T47D (cell line): ENCODE data around the gene ZNF469.

Experiments
- DNase-seq, 2 experiments: peaks; one replicate each; pipeline versions ENCODE4 v3.0.0 to v3.0.0-alpha.2; 2011 to 2012; ENCODE audit warnings: low read depth in 1 of 2, low spot score in 1 of 2
- JUND ChIP-seq: IDR thresholded peaks from 2 replicates; pipeline ENCODE4 v1.6.1; 2012; ENCODE audit warnings: low read depth
- in situ Hi-C: cut with HindIII; loops from 2 replicates; pipeline ENCODE4 v1.10.0; 2016; ENCODE audit warnings: low sequenced_read_pairs, low pct_unique_long_range_greater_than_20kb

The ZNF469 gene

DNA sequence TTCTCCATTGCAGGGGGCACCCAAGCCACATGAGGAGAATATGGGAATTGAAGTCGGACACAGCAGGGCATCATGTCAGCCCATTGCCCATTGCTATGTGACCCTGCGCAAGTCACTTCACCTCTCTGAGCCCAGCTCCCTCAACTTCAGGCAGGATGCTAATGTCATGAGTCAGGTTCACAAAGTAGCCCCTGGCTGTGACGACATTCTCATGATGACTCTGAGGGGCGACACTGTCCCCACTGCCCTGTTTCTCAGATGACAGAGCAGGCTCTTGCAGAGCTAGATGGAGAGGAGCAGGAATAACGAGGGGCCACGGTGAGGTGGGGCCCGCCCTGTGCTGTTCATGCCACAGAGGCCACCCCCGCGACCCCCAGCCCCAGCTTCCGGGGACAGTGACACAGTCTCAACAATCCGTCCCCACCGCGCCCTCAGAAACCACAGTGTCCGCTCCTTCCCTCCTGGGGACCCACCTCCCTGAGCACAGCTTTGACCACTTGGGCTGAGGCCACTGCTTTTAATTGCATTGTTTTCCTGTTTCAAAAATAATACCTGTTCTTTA, 13.2 kb upstream of the ZNF469 start:
- no peak for TF ChIP-seq JUND
- in situ Hi-C loops, result no loop called here
- DNase-seq, result no peak

DNA sequence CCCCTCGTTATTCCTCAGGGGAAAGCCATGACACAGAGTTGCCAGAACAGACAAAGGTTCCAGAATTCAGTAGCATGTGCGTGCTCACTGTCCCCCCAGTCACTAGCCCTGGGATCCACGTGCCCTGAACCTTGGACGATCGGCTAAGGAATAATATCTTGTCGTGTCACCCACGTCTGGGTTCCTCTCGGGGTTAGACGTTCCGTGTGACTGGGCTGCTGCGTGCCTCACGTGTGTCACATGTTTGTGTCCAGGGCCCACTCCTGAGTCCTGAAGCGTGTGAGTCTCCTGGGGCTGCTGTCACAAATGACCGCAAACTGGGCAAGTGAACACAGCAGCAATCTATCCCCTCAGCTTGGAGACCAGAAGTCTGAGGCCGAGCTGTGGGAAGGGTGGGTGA, 12.4 kb upstream of the ZNF469 start:
- TF ChIP-seq JUND, result no peak
- no peak for DNase-seq
- in situ Hi-C loops, result no loop called here

DNA sequence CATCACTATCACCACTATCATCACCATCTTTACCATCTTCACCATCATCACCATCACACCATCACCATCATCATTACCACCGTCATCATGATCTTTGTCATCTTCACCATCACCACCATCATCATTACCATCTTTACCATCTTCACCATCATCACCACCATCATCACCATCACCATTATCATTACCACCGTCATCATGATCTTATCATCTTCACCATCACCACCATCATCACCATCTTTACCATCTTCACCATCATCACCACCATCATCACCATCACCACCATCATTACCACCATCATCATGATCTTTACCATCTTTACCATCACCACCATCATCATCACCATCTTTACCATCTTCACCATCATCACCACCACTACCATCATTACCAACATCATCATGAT, 10.2 kb upstream of the ZNF469 start:
- TF ChIP-seq JUND, result no peak
- DNase-seq, result no peak
- in situ Hi-C loops, result no loop called here

DNA sequence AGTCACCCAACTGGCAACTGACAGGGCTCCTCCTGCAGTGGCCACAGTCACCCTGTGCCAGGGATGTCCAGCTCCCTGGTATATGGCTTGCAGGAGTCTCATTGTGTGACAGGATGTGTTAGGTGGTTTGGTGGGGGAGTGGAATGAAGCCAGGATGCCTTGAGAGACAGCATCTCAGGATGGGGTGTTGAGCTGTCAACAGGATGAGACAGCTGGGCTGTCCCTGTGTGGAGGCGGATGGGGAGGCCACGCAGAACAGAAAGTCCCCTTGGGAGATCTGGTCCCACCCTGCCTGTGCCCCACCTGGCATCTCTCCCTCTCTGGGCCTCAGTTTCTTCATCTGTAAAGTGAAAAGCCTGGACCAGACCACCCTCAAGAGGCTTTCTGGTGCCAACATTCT, 9.5 kb upstream of the ZNF469 start:
- no peak for DNase-seq
- in situ Hi-C loops, result no loop called here
- no peak for TF ChIP-seq JUND

DNA sequence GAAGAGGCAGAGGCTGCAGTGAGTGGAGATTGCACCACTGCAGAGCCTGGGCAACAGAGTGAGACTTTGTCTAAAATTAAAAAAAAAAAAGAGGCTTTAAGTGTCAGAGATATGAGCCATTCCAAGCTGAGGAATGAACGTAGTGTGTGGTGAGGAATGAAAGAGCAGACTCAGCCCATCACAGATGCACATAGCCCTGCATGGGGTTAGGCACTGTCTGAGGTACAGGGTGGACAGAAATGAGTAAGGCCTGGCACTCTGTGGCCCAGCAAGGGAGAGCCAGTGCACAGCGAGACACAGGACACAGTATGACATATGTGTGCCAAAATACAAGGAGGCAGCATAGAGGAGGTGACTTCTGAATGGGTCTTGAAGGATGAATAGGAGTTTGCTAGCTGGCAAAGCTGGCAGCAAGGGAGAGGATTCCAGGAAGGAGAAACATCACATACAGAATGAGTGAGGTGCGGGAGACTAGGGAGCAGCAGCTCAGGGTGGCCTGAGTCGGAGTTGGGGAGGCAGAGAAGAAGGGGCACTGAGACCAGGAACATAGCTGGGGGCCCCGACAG, 8.7 kb upstream of the ZNF469 start:
- no peak for DNase-seq
- in situ Hi-C loops, result no loop called here
- TF ChIP-seq JUND, result no peak

DNA sequence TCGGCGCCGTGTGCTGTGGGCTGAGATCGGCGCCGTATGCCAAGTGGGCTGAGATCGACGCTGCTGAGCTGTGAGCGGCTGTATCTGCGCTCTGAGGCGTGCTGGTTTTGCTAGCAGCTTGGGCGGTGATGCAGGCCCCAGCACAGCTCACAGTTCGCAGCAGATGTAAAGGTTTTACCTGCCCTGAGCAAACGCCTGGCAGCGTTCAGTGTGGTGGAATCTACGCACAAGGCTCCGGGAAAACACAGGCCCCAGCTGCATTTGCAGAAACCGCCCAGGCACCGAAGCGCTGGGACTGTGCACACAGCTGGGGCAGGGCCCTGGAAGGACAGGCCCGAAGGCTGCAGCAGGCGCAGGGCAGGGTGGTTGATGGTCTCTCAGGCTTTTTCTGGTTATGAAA, 8.0 kb upstream of the ZNF469 start:
- no peak for DNase-seq
- in situ Hi-C loops, result no loop called here
- TF ChIP-seq JUND, result no peak

DNA sequence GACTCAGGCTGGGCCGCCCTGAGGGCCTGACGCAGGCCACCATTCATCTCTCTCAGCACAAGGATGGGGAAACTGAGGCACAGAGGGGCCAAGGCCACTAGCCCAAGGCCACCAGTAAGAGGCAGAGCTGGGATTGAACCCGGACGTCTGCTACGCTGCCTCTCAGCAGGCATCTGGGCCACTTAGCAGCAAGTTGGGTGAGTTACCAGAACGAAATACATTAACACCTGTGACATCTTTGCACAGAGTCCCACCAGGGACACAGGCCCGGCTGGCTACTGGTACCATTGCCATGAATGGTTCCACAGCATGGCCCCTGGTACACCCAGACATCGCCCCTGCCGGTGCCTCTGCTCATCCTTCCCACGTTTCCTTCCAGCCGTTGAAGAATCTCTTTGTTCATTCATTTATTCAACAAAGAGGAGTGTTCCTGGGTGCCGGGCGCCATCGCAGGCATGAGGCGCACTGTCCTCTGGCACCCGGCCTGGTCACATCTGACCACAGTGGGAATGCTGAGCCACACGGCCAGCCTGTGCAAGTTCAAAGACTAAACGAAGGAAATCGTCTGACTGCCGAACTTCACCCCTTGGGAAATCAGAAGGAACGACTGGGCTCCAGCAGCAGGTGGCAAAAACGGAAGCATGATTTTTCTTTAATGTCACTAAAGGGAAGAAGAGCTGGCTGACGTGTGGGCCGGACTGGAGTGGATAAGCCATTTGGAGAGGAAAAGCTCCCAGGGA, 7.4 kb upstream of the ZNF469 start:
- no peak for DNase-seq
- no peak for TF ChIP-seq JUND
- in situ Hi-C loops, result no loop called here

DNA sequence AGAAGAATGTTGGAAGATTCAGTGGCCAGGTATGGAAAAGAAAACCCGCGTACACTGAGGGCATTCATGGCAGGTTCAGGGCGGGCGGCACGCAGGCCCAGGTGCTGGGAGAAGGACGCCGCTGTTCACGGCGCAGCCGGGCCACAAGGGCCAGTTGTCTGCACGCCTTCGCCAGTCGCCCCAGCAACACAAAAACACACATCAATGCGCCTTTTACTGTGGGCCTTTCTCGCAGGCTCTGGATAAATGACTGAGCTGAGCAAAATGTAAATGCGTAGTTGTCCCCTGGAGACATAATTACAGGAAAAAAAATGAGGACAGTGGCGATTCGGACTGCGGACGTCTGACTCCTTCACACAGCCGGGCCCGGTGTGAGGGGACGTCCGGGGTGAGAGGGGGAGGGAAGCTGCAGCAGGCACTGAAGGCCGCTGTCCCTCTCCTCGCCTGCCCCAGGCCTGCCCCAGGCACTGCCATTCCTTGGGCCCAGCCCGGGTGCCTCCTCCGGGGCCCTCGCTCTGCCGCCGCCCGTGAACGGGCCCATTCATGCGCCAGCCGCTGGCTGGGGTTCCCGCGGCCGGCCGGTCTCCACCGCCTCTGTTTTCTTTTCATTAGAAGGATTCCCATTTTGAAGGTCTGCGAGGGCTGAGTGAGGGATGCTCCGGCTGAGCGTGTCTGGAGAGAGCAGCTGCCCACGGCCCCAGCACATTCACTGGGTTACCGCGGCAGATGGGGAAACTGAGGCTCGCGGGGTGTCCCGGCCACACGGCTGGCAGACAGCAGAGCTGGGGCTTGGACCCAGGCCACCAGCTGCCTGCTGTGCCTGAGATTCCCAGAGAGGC, 6.5 kb upstream of the ZNF469 start:
- no peak for DNase-seq

DNA sequence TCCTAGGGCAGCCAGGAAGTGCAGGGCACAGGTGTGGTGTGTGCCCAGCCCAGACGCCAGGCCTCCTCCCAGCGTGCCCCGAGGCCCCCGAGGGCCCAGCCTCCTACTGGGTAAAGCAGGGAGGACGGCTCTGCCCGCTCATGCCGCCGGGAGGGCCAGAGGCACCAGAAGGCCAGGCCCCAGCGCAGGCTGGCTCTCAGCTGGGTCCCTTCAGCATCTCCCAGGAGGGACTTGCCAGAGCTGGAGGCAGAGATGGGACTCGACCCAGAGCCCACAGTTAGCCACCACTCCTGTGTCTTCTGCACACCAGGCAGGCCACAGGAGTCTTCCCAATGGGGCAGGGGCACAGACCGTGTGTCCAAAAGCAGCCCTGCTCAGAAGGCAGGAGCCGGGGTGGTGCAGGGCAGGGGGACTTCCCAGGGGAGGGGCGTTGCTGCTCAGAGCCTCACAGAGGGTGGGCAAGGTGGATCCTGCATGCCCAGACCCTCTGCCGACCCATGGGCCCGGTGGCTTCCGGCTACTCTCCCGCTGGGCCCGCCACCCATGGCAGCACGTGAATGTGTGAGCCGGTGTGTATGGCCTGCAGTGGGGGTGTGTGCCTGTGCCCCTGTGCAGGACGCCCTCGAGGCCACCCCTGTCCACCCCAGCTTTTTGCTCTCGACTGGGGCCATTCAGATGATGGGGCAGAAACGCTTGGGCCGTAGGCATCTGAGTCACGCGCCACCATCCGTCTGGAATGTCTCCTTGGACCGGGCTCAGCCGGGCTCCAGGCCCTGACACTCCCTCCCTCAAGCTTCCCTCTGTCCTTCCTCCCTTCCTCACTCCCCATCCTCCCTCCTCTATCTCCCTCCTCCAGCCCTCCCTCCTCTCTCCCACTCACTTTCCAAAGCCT, 5.7 kb upstream of the ZNF469 start:
- no peak for TF ChIP-seq JUND
- no peak for DNase-seq
- in situ Hi-C loops, result no loop called here

More for the DNA sequence above, 6.5 kb upstream of the ZNF469 start:
- in situ Hi-C loops, result no loop called here
- TF ChIP-seq JUND, result no peak

DNA sequence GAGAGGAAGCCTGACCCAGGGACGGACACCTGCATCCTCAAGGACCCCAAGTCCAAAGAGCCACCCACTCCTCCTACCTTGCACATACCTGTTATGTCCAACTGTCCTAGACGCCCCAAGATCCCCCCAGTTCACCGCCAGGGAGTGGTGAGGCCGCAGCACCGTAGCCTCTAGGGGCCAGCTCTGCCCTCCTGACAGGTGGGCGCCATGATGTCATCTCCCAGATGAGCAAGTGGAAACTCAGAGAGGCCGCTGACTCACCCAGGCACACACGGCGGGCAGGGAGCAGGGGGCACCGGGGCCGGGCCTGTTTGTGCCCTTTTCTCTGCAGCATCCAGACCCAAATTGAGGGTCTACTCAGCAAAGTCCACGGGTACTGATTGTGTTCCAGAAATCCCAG, 4.8 kb upstream of the ZNF469 start:
- no peak for TF ChIP-seq JUND
- in situ Hi-C loops, result no loop called here
- DNase-seq, result no peak

DNA sequence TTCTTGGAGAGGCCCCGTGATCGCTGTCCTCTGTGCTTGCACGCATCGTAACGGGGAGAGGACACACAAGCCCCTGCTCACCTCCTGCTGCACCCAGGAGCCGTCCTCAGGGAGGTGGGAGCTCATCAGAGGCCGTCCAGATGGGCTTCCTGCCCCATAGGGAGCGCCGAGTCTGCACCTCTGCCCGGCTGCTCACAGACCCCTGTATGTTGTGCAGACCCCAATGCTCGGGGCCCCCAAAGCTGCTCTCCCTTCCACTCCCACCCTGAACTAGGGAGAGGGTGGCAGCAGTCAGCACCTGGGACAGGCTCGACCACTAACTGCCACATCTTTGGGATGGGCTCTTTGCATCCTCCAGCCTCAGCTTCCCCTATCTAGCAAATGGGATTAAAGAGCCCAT, 4.4 kb upstream of the ZNF469 start:
- DNase-seq, result no peak
- in situ Hi-C loops, result no loop called here
- no peak for TF ChIP-seq JUND

DNA sequence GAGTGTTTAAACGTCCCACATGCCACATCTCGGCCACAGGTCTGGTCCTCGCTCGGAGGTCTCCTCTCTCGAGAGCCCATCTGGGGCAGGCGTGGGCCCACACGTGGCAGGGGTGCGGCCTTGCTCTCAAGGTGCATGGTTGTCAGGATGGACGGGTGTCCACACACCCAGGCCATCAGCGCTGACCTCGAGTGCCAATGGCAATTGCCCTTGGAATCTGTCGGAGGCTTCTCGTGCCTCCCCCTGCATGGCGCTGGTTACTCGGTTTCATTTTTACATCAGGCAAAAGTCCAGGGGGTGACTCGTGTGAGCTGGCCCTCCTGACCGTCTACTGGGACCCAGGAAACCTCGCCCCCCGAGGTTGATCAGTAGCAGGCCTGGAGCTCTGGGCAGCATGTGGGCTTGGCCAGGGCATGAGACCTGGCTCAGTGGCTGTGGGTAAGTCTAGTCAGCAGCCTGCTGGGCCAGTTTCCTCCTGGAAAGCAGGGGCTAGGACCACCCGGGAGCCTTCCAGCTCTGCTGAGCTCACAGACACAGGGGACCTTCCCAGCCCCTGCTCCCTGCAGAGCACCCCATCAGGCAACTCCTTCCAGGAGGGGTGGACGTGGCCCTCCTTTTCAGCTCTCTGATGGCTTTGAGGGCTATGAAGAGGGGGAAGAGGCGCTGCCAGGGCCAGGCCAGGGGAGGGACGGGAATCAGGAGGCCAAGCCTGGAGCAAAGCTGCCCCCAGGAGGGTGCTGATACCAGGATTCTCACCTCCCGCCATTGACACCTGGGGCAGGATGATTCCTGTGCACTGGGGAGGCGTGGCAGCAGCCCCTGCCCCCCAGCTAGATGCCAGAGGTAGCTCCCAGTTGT, 3.7 kb upstream of the ZNF469 start:
- no peak for TF ChIP-seq JUND
- no peak for DNase-seq
- in situ Hi-C loops, result no loop called here
